Germinal center (tissue), 1 donor: Measurements from ENCODE around the gene FCRL4.

Source experiments
- DNase-seq: peaks from one replicate; pipeline ENCODE4 v3.0.0; 2012; ENCODE audit warnings: mixed read lengths, low spot score

Gene FCRL4

GRCh38 chr1:157597959-157598667, at the start of gene FCRL4:
Gene FCRL4, minus strand, starts transcription at chr1:157598085. Its CDS starts 141 bp downstream, at chr1:157597944.
- DNase-seq: no peak

DNA sequence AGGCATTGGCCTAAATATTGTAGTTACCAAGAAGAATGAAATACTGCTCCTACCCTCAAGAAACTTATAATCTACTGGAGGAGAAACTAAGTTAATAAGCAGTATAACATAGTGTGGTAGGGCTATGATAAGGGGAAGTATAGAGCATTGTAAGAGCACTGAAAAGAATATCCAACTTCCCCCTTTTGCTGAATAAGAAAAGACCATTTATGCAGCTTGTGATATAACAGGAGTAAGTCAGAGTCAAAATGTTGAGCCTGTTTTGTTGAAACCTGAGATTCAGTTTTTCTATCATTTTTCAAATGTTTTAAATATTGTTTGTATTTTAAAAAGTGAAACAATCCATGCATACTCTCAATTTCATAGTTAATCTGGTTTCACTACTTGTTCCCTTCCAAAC, 48.3 kb upstream of the FCRL4 start:
- DNase-seq: peak; percentile 17

- DNase-seq: no peak
These were observed 43.3 kb upstream of the FCRL4 start for GRCh38 chr1:157641177-157641576.

DNA sequence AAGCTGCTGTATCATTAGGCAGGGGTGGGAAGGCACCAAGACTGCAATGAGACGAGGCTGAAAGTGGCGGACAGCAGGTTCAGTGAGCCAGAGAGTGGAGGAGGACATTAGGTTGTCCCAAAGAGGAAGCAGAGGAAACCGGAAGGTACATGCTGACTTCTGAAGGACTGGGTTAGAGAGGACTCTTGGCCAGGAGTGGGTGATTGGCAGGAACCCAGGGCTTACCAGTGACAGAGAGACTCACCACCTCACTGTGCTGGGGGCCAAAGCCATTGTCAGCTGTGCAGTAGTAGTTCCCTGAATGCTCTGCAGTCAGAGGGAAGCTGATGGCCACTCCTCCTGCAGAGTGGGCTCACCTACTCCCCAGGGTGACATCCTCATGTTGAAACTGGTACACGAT, 41.9 kb upstream of the FCRL4 start:
- no peak for DNase-seq

GRCh38 chr1:157628773-157629172, 30.9 kb upstream of the FCRL4 start:
- DNase-seq: no peak

GRCh38 chr1:157626099-157626498, 28.2 kb upstream of the FCRL4 start:
- DNase-seq: peak; percentile 58

- DNase-seq: no peak
These were observed 26.6 kb upstream of the FCRL4 start for GRCh38 chr1:157624471-157624870.

DNA sequence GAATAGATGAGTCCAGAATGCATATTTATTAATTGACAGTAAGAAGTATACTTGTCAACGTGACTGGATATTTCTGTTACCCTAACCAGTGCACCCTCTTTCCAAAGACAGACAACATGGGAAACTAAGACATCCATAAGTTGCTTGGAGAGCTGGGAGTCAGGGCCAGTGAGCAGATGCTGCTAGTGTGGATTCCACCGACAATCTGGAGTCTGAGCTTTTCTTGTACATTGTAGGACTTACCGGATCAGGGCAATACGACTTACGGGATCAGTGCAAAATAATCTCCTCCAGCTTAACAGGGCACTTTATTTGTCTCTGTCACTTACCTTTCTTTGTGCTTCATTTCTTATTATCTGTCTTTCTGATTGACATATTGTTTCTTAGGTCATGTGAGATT, 24.6 kb upstream of the FCRL4 start:
- no peak for DNase-seq

DNA sequence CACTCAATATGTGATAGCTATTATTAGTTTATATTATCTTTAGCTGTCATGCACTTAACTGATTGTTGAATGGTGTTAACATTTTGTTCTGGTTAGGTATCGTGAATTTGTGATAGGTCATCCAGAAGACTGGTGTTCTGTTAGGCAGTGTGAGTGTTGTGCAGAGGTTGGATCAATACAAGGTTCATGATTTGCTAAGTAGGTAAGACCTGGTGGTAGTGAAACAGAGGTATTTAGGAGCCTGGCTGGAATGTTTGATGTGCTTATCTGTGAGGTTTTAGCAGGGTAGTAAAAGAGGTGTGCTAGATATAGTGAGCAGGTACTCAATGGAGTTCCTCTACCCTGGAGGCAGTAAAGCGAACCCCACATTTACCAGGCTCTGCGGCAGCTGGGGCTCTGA, 20.3 kb upstream of the FCRL4 start:
- DNase-seq: no peak

DNA sequence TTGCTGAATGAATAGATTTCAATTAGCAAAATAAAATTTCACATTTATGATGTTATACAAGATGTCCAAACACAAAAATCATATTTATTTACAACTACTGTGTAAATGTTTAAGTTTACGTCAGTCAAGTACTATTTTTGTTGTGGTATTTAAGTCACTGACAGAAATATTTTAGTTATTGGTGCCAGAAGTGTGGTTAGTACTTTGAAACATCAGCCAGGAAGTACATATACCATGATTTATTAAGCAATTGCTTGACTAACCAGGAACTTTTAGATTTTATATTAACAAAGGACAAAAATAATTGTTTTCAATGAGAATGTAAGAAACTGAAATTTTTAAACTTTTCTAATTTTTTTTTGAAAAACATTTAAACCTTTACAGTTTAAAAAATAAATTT, 2.4 kb upstream of the FCRL4 start:
- no peak for DNase-seq

DNA sequence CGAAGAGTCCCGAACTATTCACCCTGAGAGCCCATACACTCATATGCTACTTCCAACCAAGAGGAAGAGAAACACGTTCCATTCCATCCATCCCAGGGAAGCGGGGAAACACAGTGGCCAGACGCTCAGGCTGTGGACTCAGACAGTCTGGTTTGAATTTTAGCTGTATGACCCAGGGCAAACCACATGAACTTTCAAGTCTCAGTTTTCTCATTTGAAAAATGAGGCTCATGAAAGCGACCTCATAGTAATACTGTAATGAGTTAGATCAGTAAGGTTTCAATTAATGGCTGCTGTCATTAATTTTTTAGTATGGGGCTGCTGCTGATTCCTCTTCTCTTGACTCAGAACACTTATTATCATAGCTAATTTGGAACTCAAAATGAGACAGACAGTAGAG, 1.5 kb downstream of the FCRL4 start:
- no peak for DNase-seq

GRCh38 chr1:157595356-157595755, 2.5 kb downstream of the FCRL4 start:
- peak; percentile 57 for DNase-seq

- no peak for DNase-seq
These were observed 11.9 kb downstream of the FCRL4 start for GRCh38 chr1:157585984-157586383.

DNA sequence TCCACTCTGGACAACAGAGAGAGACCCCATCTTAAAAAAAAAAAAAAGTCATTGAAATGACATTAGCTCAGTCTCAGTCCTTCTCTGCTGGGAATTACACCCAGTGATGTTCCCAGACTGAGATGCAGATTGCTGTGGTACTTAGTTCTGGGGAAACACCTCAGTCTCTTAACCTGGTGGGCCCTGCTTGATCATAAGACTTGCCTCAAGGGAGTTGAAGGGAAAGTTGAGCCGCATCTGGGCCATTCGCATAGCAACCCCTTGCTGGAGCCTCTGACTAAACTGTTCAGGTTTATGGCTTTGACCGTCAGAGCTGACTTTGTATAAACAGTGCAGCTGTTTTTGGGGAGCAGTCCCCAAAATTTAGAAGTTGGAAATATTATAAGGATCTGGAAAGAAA, 13.4 kb downstream of the FCRL4 start:
- DNase-seq: peak; percentile 48

- no peak for DNase-seq
These were observed 17.1 kb downstream of the FCRL4 start for GRCh38 chr1:157580828-157581210.

- DNase-seq: peak; percentile 69
These were observed 17.6 kb downstream of the FCRL4 start for GRCh38 chr1:157580179-157580827.

DNA sequence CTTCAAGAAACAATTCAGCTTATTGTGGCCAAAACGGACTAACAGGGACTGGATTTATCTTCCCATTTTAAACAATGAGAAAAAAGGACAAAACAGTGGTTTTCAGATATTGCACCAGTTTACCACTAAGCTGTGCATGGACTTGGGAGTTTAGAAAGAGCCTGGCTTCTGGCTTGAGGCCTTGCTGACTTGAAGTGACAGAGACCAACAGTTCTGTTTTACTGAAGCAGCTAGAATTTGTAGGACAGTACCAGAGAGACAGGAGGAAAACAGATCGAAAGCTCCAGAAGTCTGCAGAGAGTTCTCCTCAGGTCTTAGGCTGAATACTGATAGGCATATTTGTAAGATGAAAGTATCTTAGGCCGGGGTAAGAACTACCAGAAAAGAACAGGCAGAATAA, 20.5 kb downstream of the FCRL4 start:
- DNase-seq: no peak

GRCh38 chr1:157575744-157576143, 22.1 kb downstream of the FCRL4 start:
- no peak for DNase-seq

GRCh38 chr1:157574836-157575235, 23.0 kb downstream of the FCRL4 start:
- no peak for DNase-seq

DNA sequence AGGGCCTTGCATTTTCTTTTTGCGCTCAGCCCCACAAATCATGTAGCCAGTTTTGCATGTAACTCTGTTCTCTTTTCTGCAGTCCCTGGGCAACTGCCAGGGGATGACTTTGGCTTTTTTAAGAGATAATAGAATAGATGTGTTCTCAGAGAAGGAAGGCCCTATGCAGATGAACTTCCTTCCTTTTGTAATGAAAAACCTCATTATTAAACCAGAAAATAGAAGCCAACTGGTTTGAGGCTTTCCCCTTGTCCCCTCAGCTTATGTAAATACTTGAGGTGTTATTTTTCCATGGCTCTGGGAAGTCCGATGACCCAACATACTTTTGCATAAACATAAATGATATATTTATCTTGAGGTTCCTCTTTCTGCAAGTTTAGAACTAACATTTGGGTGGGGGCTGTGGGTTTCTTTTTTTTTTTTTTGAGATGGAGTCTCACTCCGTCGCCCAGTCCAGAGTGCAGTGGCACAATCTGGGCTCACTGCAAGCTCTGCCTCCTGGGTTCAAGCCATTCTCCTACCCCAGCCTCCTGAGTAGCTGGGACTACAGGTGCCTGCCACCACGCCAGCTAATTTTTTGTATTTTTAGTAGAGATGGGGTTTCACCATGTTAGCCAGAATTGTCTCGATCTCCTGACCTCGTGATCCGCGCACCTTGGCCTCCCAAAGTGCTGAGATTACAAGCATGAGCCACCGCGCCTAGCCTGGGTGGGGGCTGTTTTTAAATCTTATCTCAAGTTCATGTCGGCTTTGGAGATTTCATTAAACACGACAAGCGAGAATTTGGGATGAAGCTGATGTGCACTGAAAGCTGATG, 31.2 kb downstream of the FCRL4 start:
- DNase-seq: peak; percentile 73

DNA sequence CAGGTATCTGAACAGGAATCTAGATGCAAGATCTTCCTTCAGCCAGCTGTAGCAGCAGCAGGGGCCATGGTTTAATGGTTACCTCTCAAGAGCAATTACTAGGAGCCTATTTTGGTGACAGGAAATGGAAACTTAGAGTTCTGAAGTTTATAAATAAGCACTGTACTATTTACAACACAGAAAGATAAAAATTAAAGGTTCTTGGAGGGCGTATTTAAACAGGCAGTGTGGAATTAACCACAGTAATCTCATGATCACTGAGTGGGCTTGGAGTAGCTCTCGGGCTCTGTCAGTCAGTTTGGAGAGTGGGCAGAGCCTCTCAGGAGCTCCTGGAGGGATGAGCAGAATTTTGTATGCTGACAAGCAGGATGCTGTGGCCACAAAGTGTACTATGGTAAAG, 35.4 kb downstream of the FCRL4 start:
- DNase-seq: peak; percentile 54

- DNase-seq: no peak
These were observed 39.8 kb downstream of the FCRL4 start for GRCh38 chr1:157558119-157558518.
